ENCODE measurements around the gene FAM120B. TPM values are rescaled to one million over a fixed set of nuclear protein-coding genes. Genes with fewer than 3 reads are reported as not detected.

FAM120B gene
- total RNA-seq, 4 donors from 2014 or later: 16.8 to 35.0 (median 22.2) TPM

DNA sequence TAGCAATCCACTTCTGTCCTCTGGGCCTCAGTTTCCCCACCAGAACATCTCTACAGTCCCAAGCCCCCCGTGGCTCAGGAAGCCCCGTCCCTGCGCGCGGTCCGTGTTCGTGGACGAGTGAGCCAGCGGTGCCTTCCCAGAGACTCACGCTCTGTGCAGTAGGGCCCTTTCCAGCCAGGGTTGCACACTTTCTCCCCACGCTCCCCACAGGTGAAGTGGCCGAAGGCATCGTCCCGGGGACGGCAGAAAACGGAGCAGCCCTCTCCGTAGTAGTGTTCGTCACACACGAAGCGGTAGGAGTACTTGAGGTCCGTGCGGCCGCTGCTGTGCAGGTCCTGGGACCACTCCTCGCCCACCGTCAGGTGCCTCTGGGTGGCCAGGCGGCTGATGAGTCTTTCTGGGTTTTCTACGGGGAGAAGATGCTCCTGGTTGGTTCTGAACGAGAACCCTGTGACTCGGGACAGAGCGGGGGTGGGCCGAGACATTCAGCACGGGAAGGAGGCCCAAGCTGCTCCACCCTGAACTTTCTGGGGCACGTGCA is 18.4 kb upstream of the FAM120B start:
- no peak for ATAC-seq (ENCODE audit: low FRiP score)
- TF ChIP-seq, protein P1, sequence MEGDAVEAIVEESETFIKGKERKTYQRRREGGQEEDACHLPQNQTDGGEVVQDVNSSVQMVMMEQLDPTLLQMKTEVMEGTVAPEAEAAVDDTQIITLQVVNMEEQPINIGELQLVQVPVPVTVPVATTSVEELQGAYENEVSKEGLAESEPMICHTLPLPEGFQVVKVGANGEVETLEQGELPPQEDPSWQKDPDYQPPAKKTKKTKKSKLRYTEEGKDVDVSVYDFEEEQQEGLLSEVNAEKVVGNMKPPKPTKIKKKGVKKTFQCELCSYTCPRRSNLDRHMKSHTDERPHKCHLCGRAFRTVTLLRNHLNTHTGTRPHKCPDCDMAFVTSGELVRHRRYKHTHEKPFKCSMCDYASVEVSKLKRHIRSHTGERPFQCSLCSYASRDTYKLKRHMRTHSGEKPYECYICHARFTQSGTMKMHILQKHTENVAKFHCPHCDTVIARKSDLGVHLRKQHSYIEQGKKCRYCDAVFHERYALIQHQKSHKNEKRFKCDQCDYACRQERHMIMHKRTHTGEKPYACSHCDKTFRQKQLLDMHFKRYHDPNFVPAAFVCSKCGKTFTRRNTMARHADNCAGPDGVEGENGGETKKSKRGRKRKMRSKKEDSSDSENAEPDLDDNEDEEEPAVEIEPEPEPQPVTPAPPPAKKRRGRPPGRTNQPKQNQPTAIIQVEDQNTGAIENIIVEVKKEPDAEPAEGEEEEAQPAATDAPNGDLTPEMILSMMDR (IDR thresholded peaks at IDR 0.05): no peak
- DNase-seq (ENCODE audit: low spot score): no peak

DNA sequence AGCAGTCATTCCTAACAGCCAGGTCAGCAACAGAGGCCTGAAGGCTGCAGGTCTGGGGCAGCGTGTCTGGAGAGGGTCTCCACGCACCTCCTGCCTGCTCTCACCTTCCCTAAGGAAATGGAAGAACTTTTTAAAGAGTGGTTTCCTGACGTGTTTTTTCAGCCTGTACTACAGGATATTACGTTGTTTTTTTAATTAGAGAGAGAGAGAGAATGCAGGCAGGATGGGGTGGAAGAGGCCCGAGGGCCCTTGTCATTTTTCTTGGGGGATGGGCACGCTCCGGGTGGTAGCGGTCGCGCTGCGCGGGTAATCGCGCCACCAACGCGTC is 17.7 kb upstream of the FAM120B start:
- DNase-seq (ENCODE audit: low spot score): no peak
- TF ChIP-seq, protein P1 (IDR thresholded peaks at IDR 0.05): no peak
- ATAC-seq (ENCODE audit: low FRiP score): no peak

DNA sequence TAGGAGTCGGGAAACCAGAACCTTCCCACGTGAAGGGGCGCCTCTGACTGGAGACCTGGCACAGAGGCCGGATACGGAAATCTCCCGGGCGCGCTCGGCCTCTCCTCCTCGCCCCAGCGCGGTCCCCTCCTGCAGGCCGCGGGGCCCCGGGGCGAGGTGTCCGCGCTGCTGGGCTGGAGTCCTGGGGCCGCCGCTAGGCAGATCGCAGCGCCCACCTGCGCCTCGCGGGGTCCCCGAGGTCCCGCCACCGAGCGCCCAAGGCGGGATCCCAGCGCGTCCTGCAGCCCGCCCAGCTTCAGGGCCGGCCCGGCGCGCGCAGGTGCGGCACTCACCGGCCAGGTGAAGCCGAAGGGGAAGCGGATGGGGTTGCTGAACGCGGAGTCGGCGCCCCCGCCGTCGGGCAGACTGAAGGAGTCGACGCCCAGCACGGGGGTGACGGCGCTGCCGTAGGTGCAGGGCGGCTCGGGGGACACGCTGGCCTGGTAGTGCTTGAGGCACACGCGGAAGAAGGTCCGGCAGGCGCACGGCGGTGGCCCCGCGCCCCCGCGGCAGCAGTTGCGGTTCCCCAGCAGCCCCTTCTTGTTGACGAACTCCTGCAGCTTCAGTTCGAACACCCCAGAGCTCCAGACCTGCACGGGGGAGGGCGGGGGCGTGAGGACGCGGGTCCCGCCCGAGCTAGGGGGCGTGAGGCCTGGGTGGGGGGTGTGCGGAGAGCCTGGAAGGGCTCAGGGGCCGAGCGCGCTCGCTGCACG is 17.2 kb upstream of the FAM120B start:
- DNase-seq (ENCODE audit: low spot score): no peak
- no peak for ATAC-seq (ENCODE audit: low FRiP score)
- TF ChIP-seq, protein P1 (IDR thresholded peaks at IDR 0.05): no peak

DNA sequence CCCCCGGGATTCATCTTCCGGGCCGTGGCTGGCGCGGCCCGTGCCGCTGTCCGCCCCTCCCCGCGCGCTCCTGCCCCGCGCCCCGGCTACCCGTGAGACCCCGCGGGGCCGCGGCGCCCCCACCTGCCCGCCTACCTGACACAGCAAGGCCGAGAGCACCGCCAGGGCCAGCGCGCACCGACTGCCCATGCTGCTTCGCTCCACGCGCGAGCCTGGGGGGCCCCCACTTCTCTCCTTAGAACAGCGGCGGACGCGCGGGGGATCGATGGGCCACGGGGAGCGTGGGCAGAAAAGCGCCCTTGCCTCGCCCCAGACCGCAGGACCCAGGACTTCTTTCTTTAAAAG is 16.6 kb upstream of the FAM120B start:
- no peak for DNase-seq (ENCODE audit: low spot score)
- TF ChIP-seq, protein P1 (IDR thresholded peaks at IDR 0.05): no peak
- ATAC-seq (ENCODE audit: low FRiP score): no peak

DNA sequence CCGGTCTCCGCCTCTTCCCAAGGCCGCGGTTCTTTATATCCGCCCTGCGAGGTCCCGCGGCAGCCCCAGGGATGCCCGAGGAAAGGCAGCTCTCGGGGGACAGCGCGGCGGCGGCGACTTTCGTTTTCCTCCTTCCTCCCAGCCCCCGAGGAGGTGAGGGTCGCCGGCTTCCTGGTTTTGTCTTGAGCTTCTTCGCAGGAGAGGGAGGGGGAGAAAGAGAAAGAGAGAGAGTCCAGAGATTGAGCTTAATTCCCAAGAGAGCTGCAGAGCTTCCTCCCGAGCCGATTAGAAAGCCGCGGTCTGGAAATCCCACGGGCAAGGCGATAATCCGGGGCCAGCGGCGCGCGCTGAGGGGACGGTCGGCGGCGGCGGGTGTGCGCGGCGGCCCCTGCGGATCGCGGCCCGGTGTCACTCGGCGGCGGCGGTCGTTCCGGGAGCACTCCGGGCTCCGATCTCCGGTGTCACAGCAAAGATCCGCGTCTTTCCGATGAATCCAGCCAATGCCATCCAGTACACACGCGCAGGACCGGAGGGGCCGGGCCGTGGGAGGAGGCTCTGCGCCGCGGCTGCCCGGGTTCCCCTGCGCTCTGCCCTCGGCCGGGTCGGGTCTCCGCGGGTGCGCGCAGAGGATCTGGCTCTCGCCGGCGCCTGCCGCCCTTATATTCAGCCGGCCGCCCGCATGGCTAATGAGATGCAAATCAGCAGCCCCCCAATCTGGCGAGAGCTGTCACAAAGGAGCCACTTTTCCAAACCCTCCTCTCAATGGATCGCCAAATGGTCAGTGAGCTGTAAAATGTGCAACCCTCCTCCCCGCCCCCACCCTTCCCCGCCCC is 16.0 kb upstream of the FAM120B start, which contains the start of gene DLL1:
TSS of gene DLL1 (minus strand) at position 783 of the 833 bp plus-strand sequence. CDS start 939 bp downstream, outside the sequence.
- TF ChIP-seq, protein P1 (IDR thresholded peaks at IDR 0.05): no peak
- ATAC-seq (ENCODE audit: low FRiP score) (no peak), DNase-seq (ENCODE audit: low spot score) (no peak)

DNA sequence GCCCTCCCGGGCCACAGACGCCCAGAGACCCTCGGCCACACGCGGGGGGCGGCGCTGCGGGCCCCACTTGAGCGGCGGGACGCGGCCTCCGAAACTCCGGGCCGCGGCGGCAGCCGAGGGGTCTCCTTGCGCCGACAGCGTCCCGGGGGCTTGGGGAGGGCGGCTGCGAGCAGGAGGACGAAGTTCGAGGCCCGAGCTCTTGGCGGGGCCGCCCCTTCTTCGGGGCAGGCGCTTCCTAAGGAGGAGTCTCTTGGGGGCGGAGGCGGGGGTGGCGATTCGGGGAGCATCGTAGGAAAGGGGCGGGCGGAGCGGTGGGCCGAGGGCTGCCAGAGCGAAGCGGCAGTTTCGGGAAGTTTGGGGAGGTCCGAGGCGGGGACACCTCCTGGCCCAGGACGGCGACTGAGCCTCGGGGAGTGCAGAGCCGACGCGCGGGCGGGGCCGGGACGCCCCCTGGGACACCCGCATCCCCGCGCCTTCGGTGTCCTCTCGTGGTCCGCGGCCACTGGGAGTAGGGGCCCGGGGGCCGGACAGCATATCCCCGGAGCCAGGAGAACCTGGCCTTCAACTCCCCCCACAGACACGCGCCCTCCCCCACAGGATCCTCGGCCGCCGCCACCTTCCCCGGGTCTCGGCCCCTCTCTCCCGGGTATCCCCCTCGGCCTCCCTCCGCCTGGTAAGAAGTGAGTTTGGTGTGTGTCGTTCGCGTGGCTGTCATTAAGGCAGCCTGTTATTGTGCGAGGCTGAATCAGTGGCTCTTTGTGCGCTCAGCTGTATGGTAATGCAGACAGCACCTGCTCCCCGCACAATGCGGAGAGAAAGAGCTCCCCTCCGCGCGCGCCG is 15.1 kb upstream of the FAM120B start:
- no peak for DNase-seq (ENCODE audit: low spot score)
- ATAC-seq (ENCODE audit: low FRiP score): peak; percentile 50
- TF ChIP-seq, protein P1 (IDR thresholded peaks at IDR 0.05): no peak

All from omental fat pad (tissue), 4 donors.